ENCODE data around the gene FABP3.

FABP3 gene

DNA sequence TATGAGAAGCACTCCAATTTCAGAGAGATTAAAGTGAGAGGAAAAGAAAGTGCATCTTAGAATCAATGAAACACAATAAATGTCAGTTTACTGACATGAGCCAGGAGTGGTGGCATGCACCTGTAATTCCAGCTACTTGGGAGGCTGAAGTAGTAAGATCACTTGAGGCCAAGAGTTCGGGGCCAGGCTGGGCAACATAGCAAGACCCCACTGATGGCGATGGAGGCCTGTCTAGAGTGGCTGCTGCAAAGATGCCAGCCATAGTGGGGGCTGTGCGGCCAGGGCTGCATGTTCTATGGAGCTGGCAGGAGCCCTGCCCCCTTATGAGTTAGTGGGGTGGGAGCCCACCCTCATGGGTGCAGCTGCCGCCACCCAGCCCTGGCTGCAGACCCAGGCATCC, 48.8 kb downstream of the FABP3 start:
- TF ChIP-seq EZH2phosphoT487 (IDR thresholded peaks at IDR 0.05; ENCODE audit: low read depth) = no peak
- TF ChIP-seq, protein P1, sequence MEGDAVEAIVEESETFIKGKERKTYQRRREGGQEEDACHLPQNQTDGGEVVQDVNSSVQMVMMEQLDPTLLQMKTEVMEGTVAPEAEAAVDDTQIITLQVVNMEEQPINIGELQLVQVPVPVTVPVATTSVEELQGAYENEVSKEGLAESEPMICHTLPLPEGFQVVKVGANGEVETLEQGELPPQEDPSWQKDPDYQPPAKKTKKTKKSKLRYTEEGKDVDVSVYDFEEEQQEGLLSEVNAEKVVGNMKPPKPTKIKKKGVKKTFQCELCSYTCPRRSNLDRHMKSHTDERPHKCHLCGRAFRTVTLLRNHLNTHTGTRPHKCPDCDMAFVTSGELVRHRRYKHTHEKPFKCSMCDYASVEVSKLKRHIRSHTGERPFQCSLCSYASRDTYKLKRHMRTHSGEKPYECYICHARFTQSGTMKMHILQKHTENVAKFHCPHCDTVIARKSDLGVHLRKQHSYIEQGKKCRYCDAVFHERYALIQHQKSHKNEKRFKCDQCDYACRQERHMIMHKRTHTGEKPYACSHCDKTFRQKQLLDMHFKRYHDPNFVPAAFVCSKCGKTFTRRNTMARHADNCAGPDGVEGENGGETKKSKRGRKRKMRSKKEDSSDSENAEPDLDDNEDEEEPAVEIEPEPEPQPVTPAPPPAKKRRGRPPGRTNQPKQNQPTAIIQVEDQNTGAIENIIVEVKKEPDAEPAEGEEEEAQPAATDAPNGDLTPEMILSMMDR (IDR thresholded peaks at IDR 0.05; ENCODE audit: low read depth, low read length) = no peak
- no peak overlapping the region for H3K27ac ChIP-seq (ENCODE audit: low read length)
- H3K9ac ChIP-seq (ENCODE audit: low read length) = no peak overlapping the region
- no peaks in the 10 kb centered on the region for H4K20me1 ChIP-seq (ENCODE audit: insufficient read depth, low read length)
- no peaks in the 10 kb centered on the region for H3K79me2 ChIP-seq (ENCODE audit: low read length)
- H3K27me3 ChIP-seq (ENCODE audit: low read depth, low read length) = no peaks in the 10 kb centered on the region
- no peak overlapping the region for H3K4me2 ChIP-seq (ENCODE audit: low read length)
- no peaks in the 10 kb centered on the region for H3K4me1 ChIP-seq (ENCODE audit: low read length)
- H3K9me3 ChIP-seq (ENCODE audit: insufficient read depth, low read length) = no peaks in the 10 kb centered on the region
- no peak overlapping the region for H3K4me3 ChIP-seq (ENCODE audit: low read length)
- peaks cover 2% of the 10 kb centered on the region for H3K36me3 ChIP-seq (replicated peaks; ENCODE audit: low read depth, low read length)
- no peak overlapping the region for H2AFZ ChIP-seq (ENCODE audit: low read depth, low read length)

DNA sequence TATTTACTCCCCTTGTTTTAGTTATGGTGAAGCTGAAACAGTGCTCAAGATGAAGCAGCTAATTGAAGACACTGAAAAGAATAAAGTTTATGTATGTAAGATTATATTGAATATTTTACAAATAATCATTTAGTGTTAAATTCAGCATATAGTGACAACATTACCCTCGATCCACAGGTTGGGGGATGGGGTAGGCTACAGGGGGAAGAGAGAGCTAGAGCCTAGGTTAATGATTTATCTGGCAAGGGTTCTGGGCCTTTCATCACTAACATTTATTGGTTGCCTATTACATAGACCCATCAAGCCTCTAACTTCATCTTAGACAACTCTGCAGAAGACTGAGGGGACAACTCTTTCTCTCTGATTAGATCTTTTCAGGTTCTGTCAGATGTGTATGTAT, 54.7 kb downstream of the FABP3 start:
- no peak overlapping the region for H3K27ac ChIP-seq (ENCODE audit: low read length)
- H3K4me3 ChIP-seq (ENCODE audit: low read length) = no peak overlapping the region
- no peak overlapping the region for H3K9ac ChIP-seq (ENCODE audit: low read length)
- TF ChIP-seq EZH2phosphoT487 (IDR thresholded peaks at IDR 0.05; ENCODE audit: low read depth) = no peak
- TF ChIP-seq, protein P1 (IDR thresholded peaks at IDR 0.05; ENCODE audit: low read depth, low read length) = no peak
- H3K36me3 ChIP-seq (replicated peaks; ENCODE audit: low read depth, low read length) = peaks cover 2% of the 10 kb centered on the region
- H2AFZ ChIP-seq (ENCODE audit: low read depth, low read length) = no peak overlapping the region
- no peaks in the 10 kb centered on the region for H3K27me3 ChIP-seq (ENCODE audit: low read depth, low read length)
- no peaks in the 10 kb centered on the region for H3K4me1 ChIP-seq (ENCODE audit: low read length)
- no peaks in the 10 kb centered on the region for H3K79me2 ChIP-seq (ENCODE audit: low read length)
- no peaks in the 10 kb centered on the region for H3K9me3 ChIP-seq (ENCODE audit: insufficient read depth, low read length)
- H3K4me2 ChIP-seq (ENCODE audit: low read length) = no peak overlapping the region
- no peaks in the 10 kb centered on the region for H4K20me1 ChIP-seq (ENCODE audit: insufficient read depth, low read length)

DNA sequence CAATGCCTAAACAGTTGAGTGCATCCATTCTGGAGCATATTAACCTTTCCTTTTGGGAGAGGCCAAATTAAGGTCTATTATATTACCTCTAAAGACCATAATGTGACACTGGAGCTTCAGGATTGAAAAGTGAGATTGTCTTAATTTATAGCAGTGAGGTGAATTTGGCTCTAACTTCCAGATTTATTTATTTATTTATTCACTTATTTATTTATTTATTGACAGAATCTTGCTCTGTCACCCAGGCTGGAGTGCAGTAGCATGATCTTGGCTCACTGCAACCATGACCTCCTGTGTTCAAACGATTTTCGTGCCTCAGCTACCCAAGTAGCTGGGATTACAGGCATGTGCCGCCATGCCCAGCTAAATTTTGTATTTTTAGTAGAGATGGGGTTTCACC, 57.0 kb downstream of the FABP3 start:
- TF ChIP-seq, protein P1 (IDR thresholded peaks at IDR 0.05; ENCODE audit: low read depth, low read length) = no peak
- TF ChIP-seq EZH2phosphoT487 (IDR thresholded peaks at IDR 0.05; ENCODE audit: low read depth) = no peak
- no peaks in the 10 kb centered on the region for H3K27me3 ChIP-seq (ENCODE audit: low read depth, low read length)
- no peaks in the 10 kb centered on the region for H4K20me1 ChIP-seq (ENCODE audit: insufficient read depth, low read length)
- H3K36me3 ChIP-seq (replicated peaks; ENCODE audit: low read depth, low read length) = peaks cover 2% of the 10 kb centered on the region
- H3K9ac ChIP-seq (ENCODE audit: low read length) = no peak overlapping the region
- no peak overlapping the region for H2AFZ ChIP-seq (ENCODE audit: low read depth, low read length)
- no peaks in the 10 kb centered on the region for H3K9me3 ChIP-seq (ENCODE audit: insufficient read depth, low read length)
- no peaks in the 10 kb centered on the region for H3K79me2 ChIP-seq (ENCODE audit: low read length)
- no peak overlapping the region for H3K4me3 ChIP-seq (ENCODE audit: low read length)
- no peaks in the 10 kb centered on the region for H3K4me1 ChIP-seq (ENCODE audit: low read length)
- H3K27ac ChIP-seq (ENCODE audit: low read length) = no peak overlapping the region
- no peak overlapping the region for H3K4me2 ChIP-seq (ENCODE audit: low read length)
